ENCODE measurements around the gene DBH.

Gene DBH

DNA sequence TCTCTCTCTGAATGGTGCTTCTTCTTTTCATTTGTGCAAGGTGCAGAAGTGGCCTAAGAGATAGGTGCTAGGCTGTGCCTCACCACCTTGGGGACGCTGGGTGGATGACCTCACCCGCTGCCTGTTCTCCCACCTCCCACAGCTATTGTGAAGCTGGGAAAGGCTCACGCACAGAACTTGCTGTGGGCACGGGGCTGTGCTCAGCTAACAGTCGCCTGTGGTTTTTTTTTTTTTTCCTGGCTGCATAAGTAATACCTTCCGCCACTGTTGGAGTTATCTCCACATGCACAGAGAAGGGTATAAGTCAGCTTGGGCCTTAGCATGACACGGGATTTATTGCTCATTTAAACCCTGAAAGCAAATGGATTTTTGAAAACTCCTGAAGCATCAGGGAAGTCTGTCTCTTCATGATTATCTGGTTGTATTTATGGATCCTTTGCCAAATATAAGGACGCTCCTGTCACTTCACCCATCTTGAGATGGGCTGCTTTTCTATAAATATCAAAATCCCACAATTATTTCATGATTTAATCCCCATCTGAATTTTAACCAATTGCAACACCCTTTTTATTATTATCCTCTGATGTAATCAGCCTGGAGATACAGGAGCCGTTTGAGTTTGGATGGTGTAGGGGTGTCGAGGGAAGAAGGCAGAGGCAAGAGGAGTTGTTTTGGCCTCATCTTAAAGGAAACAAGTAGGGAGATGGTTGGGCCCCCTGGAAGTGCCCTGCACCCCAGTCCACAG, 9.0 kb downstream of the DBH start:
- no peak for DNase-seq

- DNase-seq: no peak
These were observed 11.0 kb downstream of the DBH start for GRCh38 chr9:133647148-133647547.

- DNase-seq: no peak
These were observed 11.8 kb downstream of the DBH start for GRCh38 chr9:133647765-133648469.

DNA sequence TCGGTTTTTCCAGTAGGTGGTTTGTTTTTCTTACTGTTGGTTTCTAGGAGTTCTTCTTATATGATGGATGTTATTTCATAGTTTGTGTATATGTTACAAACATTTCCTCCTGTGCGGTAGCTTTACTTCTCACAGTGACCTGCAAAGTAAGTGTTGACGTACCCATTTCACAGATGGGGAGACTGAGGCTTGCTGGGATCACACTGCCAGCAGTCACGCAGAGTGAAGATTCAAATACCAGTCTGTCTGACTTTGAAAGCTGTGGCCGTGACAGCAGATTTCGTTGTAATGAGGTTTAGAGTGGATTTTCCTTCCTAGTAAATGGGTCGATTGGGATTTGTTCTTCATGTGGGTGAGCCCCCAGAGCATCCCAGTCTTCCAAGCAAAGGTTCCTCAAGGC, 13.0 kb downstream of the DBH start:
- no peak for DNase-seq

DNA sequence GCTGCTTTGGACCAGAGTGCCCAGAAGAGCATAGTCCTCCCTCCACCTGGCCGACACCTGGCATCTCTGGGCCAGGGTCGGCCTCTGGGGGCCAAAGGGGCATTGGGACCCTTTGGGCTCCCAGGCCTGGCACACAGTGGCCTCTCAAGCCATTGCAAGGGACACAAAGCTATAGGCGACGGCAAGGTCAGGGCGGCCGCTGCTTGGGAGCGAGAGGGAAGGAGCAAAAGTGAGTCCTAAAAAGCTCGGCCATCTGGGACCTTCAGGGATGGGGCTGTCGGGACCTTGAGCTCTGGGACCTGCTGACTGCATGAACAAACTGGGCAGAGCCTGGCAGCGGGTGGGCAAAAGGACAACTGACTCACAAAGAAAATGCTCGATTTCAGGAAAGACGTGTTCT, 13.9 kb downstream of the DBH start:
- no peak for DNase-seq

DNA sequence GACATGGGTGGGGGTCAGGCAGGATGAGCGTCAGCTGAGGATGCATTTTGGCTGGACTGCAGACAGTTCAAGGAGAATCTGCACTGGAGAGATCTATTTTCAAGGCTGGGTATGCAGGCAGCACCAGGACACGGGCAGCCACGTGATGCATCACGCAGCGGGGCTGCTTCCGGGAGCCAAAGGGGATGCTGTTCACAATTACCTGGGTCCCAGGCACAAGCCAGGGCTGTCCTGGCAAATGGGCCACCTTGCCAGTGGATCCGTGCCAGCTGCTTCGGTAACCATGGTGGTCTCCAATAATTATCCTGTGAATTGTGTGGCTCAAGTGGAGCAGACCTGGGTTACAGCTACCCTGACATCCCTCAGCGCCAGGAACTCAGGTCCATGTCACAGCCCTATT, 17.5 kb downstream of the DBH start:
- no peak for DNase-seq

DNA sequence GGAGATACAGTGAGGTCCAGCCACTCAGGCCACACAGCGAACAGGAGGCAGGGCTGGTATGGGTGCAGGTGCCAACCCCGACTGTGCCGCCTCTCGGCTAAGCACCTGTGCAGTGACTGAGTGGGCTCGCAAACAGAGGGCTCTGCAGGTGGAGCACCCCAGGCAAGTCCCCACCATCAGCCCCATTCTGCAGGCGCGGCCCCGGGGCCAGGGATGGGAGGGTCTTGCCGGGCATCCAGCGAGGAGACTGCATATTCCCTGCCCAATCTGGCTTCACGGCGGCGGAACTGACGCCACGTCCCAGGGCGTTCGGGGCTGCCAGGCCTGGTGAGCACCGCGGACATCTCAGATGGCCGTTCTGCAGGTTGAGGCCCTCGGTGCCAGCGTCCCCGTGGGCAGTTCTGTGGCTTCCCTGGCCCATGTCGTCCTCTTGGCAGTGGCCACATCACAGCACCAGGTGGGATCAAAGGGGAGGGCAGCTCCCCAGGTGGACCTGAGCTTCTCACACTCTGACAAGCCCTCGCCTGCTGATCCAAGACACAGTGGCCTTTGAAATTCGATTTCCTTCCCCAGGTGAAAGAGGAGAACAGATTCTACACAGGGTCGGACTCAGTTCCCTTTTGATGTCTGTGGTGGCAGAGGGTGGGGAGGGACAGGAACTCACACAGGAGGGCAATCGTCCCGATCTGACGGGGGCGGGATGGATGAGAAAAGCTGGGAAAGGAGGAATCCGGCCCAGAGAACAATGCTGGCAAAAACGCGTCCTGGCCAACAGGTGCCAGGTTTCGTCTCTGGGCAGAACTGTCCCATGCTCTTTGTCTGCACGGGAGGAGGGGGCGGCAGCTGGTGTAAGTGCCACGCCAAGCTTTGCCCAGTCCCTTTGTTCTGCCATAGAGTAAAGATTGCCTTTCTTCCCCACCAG, 18.8 kb downstream of the DBH start:
- DNase-seq: no peak

DNA sequence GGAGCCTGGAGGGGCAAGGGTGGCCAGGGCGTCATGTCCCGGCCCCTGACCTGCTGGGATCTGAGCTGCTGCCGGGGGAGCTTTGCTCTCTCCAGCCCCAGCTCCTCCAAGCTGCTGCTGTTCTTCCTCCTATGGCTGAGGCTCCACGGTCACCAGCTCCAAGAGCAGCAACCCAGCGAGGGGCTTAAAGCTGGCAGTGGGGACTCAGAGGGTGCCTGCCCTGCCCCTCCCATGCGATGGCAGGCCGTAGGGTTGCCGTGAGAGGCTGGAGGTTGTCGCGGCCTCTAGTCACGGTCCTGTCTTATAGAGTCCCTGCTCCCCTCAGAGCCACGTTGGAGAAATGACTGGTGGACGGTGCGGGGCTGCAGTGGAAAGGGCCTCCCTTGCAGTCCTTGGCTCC, 19.5 kb downstream of the DBH start:
- no peak for DNase-seq

DNA sequence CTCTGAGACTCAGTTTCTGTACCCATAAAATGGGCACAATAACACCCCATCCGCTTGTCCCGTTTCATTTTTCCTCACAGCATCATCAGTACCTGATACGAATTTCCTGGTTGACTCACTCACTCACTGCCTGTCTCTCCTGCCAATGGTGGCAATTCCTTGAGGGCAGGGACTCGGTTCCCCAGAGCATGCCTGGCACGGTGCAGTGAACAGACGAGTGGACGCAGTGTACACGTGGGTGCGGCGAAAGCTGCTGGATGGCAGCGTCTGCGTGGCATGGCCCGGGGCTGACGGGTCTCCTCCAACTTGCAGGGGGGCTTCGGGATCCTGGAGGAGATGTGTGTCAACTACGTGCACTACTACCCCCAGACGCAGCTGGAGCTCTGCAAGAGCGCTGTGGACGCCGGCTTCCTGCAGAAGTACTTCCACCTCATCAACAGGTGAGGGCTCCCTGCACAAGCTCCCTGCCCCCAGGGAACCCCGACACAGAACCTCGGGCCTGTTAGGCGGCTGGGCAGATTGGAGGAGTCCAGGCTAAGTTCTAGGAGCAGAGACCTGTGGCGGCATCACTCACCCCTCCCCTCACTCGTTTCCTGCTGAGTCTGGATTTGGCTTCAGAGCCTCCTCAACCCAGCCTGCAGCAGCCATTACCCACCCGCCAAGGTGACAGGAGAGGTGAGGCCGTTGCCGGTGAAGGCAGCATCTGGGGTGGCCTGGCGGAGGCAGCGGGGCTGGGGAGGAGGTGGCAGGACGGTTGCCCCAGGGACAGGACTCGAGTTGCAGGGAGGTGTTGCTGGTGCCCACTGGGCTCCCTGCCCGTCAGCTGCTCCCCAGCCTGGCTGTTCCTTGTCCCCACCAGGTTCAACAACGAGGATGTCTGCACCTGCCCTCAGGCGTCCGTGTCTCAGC, 20.3 kb downstream of the DBH start:
- no peak for DNase-seq

GRCh38 chr9:133657120-133657661, 21.0 kb downstream of the DBH start:
- no peak for DNase-seq

DNA sequence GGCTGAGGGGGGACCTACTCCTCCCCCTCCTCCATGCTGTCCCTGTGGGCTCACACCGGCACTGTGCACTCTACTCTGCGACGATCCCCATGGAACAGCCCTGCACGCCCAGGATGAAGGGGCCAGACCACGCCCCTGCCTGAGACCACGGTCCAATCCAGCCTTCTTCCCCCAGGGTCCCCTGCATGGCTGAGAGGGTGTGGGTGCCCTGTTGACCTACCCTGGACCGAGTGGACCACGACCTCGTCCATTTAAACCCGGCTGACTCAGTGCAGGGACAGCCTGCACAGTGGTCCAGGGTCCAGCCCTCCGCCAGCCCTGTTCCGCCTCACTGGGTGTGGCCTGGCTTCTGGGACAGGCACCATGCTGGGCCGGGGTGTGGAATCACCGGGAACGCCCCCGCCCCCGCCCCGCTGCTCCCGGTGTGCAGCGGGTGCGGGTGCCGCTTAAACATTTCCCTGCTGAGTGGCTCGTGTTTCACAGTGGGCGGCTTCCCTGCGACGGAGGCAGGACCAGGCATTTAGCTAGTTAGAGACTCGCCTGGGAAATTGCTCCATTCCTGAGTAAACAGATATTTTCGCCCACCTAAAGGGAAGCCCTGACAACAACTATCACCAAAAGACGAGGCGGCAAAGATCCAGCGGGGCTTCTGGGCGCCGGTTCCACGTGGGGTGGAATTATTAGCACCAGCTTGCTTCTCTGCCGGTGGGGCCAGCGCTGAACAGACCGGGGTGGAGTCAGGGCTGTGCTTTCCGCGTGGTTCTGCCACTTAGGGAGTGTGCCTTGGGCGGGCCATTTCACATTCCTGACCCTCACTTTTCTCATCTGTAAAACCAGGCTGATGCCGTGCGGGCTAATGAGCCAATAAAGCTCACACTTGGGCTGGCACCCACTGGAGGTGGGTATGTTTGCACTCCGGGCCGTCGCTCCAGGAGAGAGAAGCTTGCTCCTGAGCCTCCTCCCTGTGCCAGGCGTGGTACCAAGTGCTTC, 22.6 kb downstream of the DBH start:
- no peak for DNase-seq

DNA sequence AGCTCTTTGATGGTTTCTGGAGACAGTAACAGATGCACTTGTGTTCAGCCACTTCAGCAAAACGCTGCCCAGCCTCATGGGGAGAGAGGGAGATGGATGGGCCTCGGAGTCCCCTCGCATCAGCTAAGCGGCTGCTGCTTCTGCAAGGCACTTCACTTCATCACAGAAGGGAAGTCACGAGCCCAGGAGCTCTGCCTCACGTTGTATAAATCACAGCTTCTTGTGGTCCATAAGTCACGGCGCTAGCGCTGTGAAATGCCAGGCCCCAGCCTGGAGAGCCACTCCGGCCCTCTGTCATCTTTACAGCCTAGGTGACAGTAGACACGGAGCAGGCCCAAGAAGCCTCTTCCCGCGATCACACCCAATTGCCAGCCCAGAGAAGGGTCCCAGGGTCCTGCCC, 23.4 kb downstream of the DBH start:
- DNase-seq: no peak

- no peak for DNase-seq
These were observed 25.8 kb downstream of the DBH start for GRCh38 chr9:133661846-133662540.

GRCh38 chr9:133664173-133665050, 28.2 kb downstream of the DBH start:
- no peak for DNase-seq

GRCh38 chr9:133665096-133665495, 28.9 kb downstream of the DBH start:
- DNase-seq: no peak

GRCh38 chr9:133665535-133665934, 29.4 kb downstream of the DBH start:
- no peak for DNase-seq

- DNase-seq: no peak
These were observed 30.2 kb downstream of the DBH start for GRCh38 chr9:133666387-133666786.

- no peak for DNase-seq
These were observed 30.7 kb downstream of the DBH start for GRCh38 chr9:133666845-133667244.

DNA sequence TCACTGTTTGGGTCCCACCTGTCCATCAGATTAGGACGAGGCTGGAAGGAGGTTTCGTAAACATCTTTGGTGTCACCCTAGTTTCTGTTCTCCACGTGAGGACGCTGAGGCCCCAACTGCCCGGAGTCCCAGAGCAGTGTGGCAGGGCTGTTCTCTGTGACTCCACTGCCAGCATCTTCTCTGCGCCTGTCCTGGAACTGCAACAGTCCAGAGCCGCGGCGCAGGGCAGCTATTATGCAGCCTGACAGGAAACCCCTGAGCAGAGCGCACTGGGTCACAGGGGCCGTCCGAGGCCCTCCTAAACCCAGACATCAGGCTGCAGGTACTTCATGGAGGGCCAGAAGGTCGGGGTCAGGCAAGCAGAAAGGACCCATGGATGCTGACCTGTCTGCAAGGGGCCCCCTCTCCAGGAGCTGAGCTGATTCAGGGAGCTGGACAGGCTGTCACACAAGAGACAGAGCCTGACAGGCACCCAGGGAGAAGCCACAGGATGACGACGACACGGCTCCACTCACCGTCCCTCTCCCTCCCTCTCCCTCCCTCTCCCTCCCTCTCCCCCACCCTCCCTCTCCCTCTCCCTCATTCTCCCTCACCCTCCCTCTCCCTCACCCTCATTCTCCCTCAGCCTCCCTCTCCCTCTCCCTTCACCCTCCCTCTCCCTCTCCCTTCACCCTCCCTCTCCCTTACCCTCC, 31.7 kb downstream of the DBH start:
- DNase-seq: no peak
